ENCODE data around the gene SYT8. TPM values are rescaled to one million over a fixed set of nuclear protein-coding genes. Genes with fewer than 3 reads are reported as not detected.

The SYT8 gene
- polyA plus RNA-seq, 1 of the 3 experiments (the other 2 are of a cell fraction) = not detected

- CTCF ChIA-PET = interaction anchor here (0.6 to 20.8 kb wide), 101 partner anchors 8 to 338 kb away, joined by 3 to 585 read pairs (median 5); partner anchors contain the start of genes CTSD, H19, IFITM10 and IGF2
- TF ChIP-seq CTCF (IDR thresholded peaks at IDR 0.05) (peak; percentile 91), RCOR1 (IDR thresholded peaks at IDR 0.05; ENCODE audit: low read length) (no peak), USF2 (IDR thresholded peaks at IDR 0.05; ENCODE audit: borderline replicate concordance, low read depth, low read length) (no peak), RAD21 (IDR thresholded peaks at IDR 0.05; ENCODE audit: low read length) (peak; percentile 75), SMC3 (IDR thresholded peaks at IDR 0.05; ENCODE audit: low read depth, low read length) (peak; percentile 96)
- TF ChIP-seq, protein P1, sequence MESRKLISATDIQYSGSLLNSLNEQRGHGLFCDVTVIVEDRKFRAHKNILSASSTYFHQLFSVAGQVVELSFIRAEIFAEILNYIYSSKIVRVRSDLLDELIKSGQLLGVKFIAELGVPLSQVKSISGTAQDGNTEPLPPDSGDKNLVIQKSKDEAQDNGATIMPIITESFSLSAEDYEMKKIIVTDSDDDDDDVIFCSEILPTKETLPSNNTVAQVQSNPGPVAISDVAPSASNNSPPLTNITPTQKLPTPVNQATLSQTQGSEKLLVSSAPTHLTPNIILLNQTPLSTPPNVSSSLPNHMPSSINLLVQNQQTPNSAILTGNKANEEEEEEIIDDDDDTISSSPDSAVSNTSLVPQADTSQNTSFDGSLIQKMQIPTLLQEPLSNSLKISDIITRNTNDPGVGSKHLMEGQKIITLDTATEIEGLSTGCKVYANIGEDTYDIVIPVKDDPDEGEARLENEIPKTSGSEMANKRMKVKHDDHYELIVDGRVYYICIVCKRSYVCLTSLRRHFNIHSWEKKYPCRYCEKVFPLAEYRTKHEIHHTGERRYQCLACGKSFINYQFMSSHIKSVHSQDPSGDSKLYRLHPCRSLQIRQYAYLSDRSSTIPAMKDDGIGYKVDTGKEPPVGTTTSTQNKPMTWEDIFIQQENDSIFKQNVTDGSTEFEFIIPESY (IDR thresholded peaks at IDR 0.05; ENCODE audit: borderline replicate concordance, low read depth) = no peak
- Histone ChIP-seq H3K9me2 (no peaks in the 10 kb centered on the region), H3K4me2 (no peak overlapping the region), H3K4me1 (ENCODE audit: control insufficient read depth in 1 of 2, insufficient read depth in 2 of 2, low read depth in 1 of 2, low read length in 1 of 2) (peaks cover 6 to 65% of the 10 kb centered on the region in 2 experiments; a peak in 3 of 4 replicates), H3K27ac (ENCODE audit: low read depth in 2 of 2, low read length in 1 of 2) (no peak overlapping the region; a peak in 1 of 4 replicates), H3K4me3 (ENCODE audit: low read depth in 2 of 2, low read length in 1 of 2) (no peak overlapping the region; a peak in 1 of 4 replicates), H3K9me3 (no peaks in the 10 kb centered on the region), H2AFZ (ENCODE audit: low read depth) (no peak overlapping the region), H4K20me1 (ENCODE audit: insufficient read depth) (no peaks in the 10 kb centered on the region), H3F3A (replicated peaks; ENCODE audit: insufficient read depth) (peaks cover 3% of the 10 kb centered on the region), H3K79me2 (ENCODE audit: insufficient read depth) (no peaks in the 10 kb centered on the region), H3K9ac (no peak overlapping the region), H3K27me3 (ENCODE audit: insufficient read depth) (no peaks in the 10 kb centered on the region), H3K36me3 (replicated peaks in 1 of 2; ENCODE audit: control insufficient read depth in 1 of 2, insufficient read depth in 2 of 2, low read length in 1 of 2) (no peaks in the 10 kb centered on the region)
- WGBS (ENCODE audit: low lambda C conversion rate) = 33% methylated on average over 18 of the region's 40 CpGs
- POLR2A ChIA-PET = interaction anchor here (1.2 to 2.2 kb wide), 2 partner anchors 138 to 319 kb away, joined by 4 to 11 read pairs; no protein-coding TSS in a partner anchor
- DNase-seq = peak; percentile 95
These were observed 2.4 kb upstream of the SYT8 start for GRCh38 chr11:1832211-1832919.

DNA sequence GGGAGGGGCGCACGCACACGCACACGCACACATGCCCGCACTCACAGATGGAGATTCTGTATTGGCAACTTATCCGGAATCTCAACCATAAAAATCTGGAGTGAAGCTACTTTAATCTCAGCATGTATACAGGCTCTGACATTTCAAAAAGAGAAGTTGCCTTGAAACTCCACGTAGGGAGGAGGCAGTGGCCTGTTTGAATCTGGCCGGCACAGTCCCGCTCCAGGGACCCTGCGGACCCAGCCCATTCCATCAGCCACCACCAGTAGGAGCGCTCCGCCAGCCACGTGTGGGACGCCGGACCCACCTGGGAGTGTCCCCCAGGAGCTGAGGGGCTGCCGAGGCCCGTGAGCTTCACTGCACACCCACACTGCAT, 1.9 kb upstream of the SYT8 start:
- Histone ChIP-seq H3K9me3 (no peaks in the 10 kb centered on the region), H3F3A (replicated peaks; ENCODE audit: insufficient read depth) (peaks cover 3% of the 10 kb centered on the region), H3K27ac (ENCODE audit: low read depth in 2 of 2, low read length in 1 of 2) (no peak overlapping the region; a peak in 1 of 4 replicates), H4K20me1 (ENCODE audit: insufficient read depth) (no peaks in the 10 kb centered on the region), H3K4me2 (no peak overlapping the region), H3K9me2 (no peaks in the 10 kb centered on the region), H3K27me3 (ENCODE audit: insufficient read depth) (no peaks in the 10 kb centered on the region), H3K9ac (no peak overlapping the region), H3K79me2 (ENCODE audit: insufficient read depth) (no peaks in the 10 kb centered on the region), H3K4me3 (ENCODE audit: low read depth in 2 of 2, low read length in 1 of 2) (no peak overlapping the region), H3K36me3 (replicated peaks in 1 of 2; ENCODE audit: control insufficient read depth in 1 of 2, insufficient read depth in 2 of 2, low read length in 1 of 2) (no peaks in the 10 kb centered on the region), H3K4me1 (ENCODE audit: control insufficient read depth in 1 of 2, insufficient read depth in 2 of 2, low read depth in 1 of 2, low read length in 1 of 2) (peaks cover 6 to 64% of the 10 kb centered on the region in 2 experiments; a peak in 3 of 4 replicates), H2AFZ (ENCODE audit: low read depth) (no peak overlapping the region)
- CTCF ChIA-PET = interaction anchor here (0.6 to 20.8 kb wide), 88 partner anchors 8 to 568 kb away, joined by 3 to 585 read pairs (median 5); partner anchors contain the start of genes CTSD, H19, IFITM10 and IGF2
- WGBS (ENCODE audit: low lambda C conversion rate) = 45% methylated on average over 6 of the region's 17 CpGs
- POLR2A ChIA-PET = interaction anchor here (1.2 to 2.2 kb wide), 2 partner anchors 139 to 319 kb away, joined by 4 to 11 read pairs; no protein-coding TSS in a partner anchor
- DNase-seq = no peak
- no peak for TF ChIP-seq RAD21 (IDR thresholded peaks at IDR 0.05; ENCODE audit: low read length)
- no peak for TF ChIP-seq RFX5 (IDR thresholded peaks at IDR 0.05; ENCODE audit: low read length)
- TF ChIP-seq, protein P2, sequence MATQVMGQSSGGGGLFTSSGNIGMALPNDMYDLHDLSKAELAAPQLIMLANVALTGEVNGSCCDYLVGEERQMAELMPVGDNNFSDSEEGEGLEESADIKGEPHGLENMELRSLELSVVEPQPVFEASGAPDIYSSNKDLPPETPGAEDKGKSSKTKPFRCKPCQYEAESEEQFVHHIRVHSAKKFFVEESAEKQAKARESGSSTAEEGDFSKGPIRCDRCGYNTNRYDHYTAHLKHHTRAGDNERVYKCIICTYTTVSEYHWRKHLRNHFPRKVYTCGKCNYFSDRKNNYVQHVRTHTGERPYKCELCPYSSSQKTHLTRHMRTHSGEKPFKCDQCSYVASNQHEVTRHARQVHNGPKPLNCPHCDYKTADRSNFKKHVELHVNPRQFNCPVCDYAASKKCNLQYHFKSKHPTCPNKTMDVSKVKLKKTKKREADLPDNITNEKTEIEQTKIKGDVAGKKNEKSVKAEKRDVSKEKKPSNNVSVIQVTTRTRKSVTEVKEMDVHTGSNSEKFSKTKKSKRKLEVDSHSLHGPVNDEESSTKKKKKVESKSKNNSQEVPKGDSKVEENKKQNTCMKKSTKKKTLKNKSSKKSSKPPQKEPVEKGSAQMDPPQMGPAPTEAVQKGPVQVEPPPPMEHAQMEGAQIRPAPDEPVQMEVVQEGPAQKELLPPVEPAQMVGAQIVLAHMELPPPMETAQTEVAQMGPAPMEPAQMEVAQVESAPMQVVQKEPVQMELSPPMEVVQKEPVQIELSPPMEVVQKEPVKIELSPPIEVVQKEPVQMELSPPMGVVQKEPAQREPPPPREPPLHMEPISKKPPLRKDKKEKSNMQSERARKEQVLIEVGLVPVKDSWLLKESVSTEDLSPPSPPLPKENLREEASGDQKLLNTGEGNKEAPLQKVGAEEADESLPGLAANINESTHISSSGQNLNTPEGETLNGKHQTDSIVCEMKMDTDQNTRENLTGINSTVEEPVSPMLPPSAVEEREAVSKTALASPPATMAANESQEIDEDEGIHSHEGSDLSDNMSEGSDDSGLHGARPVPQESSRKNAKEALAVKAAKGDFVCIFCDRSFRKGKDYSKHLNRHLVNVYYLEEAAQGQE (IDR thresholded peaks at IDR 0.05; ENCODE audit: low read depth, low read length) = no peak
- TF ChIP-seq GATA2 (CRISPR knock-in tag; IDR thresholded peaks at IDR 0.05) = no peak
- no peak for TF ChIP-seq YY1 (IDR thresholded peaks at IDR 0.05; ENCODE audit: low read depth)
- no peak for TF ChIP-seq MXI1 (IDR thresholded peaks at IDR 0.05; ENCODE audit: low read depth, low read length)
- TF ChIP-seq, protein P3, sequence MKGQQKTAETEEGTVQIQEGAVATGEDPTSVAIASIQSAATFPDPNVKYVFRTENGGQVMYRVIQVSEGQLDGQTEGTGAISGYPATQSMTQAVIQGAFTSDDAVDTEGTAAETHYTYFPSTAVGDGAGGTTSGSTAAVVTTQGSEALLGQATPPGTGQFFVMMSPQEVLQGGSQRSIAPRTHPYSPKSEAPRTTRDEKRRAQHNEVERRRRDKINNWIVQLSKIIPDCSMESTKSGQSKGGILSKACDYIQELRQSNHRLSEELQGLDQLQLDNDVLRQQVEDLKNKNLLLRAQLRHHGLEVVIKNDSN (IDR thresholded peaks at IDR 0.05; ENCODE audit: borderline replicate concordance, low read depth) = no peak
- no peak for TF ChIP-seq RXRA (IDR thresholded peaks at IDR 0.05; ENCODE audit: borderline replicate concordance, low read depth)
- no peak for TF ChIP-seq FOXM1 (IDR thresholded peaks at IDR 0.05; ENCODE audit: low read depth)
